Activated B cell treated with CpG ODN at 0.5 μM for 24 hours (primary cell): ENCODE results near the gene APP. TPM values are rescaled to one million over a fixed set of nuclear protein-coding genes. Genes with fewer than 3 reads are reported as not detected.

ENCODE experiments used
- ATAC-seq: fragments of 200-7000 bp; cut with Tn5 transposase; one replicate; pipeline ENCODE4 v1.10.0; 2021; ENCODE audit warnings: low read depth, mild to moderate bottlenecking, moderate library complexity
- CTCF ChIA-PET: fragments of 350-600 bp; sonication (Branson Sonifier 250); formaldehyde crosslinking; loops from one replicate; lab custom pipeline; 2021; ENCODE audit warnings: antibody characterized with exemption; lab: Charles Lee
- POLR2A ChIA-PET: fragments of 350-600 bp; sonication (Branson Sonifier 250); formaldehyde crosslinking; loops from one replicate; lab custom pipeline; 2021; ENCODE audit warnings: antibody characterized with exemption; lab: Charles Lee
- DNase-seq: peaks from one replicate; pipeline ENCODE4 v3.0.0; 2022
- H3K27ac Mint-ChIP-seq: one replicate; pipeline ENCODE4 v1.8.0; 2020; ENCODE audit warnings: mixed read lengths
- H3K27me3 Mint-ChIP-seq: one replicate; pipeline ENCODE4 v1.8.0; 2021; ENCODE audit warnings: mixed read lengths
- H3K36me3 Mint-ChIP-seq: one replicate; pipeline ENCODE4 v1.8.0; 2021; ENCODE audit warnings: low read depth, mixed read lengths
- H3K4me1 Mint-ChIP-seq: one replicate; pipeline ENCODE4 v1.8.0; 2021; ENCODE audit warnings: mixed read lengths
- H3K4me3 Mint-ChIP-seq: one replicate; pipeline ENCODE4 v1.8.0; 2020; ENCODE audit warnings: mild to moderate bottlenecking, mixed read lengths
- H3K9me3 Mint-ChIP-seq: one replicate; pipeline ENCODE4 v1.8.0; 2020; ENCODE audit warnings: mixed read lengths
- intact Hi-C: fragments of 100-400 bp; cut with micrococcal nuclease; formaldehyde crosslinking; loops from one replicate; pipeline ENCODE4 v1.15.1; 2024
- total RNA-seq: library from RNA; stranded (reverse); gene quantifications from 2 replicates; pipeline ENCODE4 v1.2.3, GENCODE V29; 2022
- TF ChIP-seq, protein P1 (sequence below): fragments of 200-600 bp; IDR thresholded peaks from one replicate; pipeline ENCODE4 v1.8.0; 2022; ENCODE audit warnings: antibody characterized with exemption, mild to moderate bottlenecking

APP gene
- total RNA-seq, 1 donor from 2014 or later: 32.1 TPM

DNA sequence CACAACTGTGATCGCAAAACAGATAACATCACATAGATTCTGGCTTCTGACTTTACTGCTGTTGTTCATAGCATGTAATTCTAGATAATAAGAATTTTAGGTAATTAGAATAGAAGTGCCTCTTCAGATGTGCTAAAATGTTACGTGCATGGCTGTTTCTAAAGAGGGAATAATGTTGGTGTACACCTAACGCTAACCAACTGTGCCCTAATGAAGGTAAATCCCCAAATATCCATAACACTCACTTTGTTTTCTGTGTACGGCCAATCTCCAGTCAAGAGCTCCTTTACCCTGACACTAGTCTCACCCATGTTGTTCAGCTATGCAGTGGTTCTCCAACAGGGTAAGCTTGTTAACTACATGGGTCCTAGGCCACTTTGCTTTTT lies 44.4 kb downstream of the APP start:
- Mint-ChIP-seq H3K27me3 (no peaks in the 10 kb centered on the region), H3K27ac (no peak overlapping the region), H3K4me1 (peaks cover 2% of the 10 kb centered on the region), H3K4me3 (no peak overlapping the region), H3K36me3 (peaks cover 7% of the 10 kb centered on the region), H3K9me3 (no peaks in the 10 kb centered on the region)
- no peak for DNase-seq
- ChIA-PET CTCF (no interaction called here), POLR2A (no interaction called here)
- intact Hi-C loops: no loop called here
- no peak for ATAC-seq
- TF ChIP-seq, protein P1, sequence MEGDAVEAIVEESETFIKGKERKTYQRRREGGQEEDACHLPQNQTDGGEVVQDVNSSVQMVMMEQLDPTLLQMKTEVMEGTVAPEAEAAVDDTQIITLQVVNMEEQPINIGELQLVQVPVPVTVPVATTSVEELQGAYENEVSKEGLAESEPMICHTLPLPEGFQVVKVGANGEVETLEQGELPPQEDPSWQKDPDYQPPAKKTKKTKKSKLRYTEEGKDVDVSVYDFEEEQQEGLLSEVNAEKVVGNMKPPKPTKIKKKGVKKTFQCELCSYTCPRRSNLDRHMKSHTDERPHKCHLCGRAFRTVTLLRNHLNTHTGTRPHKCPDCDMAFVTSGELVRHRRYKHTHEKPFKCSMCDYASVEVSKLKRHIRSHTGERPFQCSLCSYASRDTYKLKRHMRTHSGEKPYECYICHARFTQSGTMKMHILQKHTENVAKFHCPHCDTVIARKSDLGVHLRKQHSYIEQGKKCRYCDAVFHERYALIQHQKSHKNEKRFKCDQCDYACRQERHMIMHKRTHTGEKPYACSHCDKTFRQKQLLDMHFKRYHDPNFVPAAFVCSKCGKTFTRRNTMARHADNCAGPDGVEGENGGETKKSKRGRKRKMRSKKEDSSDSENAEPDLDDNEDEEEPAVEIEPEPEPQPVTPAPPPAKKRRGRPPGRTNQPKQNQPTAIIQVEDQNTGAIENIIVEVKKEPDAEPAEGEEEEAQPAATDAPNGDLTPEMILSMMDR: no peak

DNA sequence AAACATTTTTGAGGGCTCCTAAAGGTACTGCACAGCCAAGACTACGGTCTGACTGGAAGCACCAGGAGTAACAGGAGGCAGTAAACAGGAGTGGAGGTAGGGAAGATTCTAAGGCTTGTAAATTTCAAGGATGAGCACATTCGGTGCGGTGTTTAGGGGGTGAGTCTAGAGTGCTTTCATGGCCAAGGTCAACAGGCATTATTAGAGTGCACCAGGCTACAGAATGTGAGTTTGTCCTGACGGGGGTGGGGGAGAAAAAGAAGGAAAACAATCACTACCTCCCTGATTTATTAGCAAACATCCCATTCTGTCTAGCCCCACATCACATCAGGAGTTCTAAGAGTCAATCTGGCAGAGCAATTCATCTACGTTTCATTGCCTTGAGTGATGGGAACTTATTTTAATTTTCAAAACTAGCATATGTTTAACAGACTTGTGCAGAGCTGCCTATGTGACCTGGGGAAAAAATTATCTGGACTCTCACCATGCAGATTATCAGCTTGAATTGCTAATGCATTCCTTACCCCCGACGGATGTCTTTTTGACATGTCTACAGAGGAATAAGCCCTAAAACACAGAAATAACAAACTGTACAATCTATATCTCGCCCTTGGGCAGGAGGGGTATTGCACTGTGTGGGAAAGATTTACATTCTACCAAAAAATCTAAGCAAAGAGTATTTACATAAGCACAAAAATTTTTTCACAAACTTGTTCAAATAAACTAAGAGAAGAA lies 45.0 kb downstream of the APP start:
- Mint-ChIP-seq H3K4me3 (no peak overlapping the region), H3K36me3 (peaks cover 6% of the 10 kb centered on the region), H3K9me3 (no peaks in the 10 kb centered on the region), H3K27ac (no peak overlapping the region), H3K4me1 (peaks cover 2% of the 10 kb centered on the region), H3K27me3 (no peaks in the 10 kb centered on the region)
- TF ChIP-seq, protein P1: no peak
- ChIA-PET CTCF (interaction anchor here (1.1 kb wide), 1 partner anchor 222 kb away, joined by 4 read pairs; no protein-coding TSS in a partner anchor), POLR2A (no interaction called here)
- ATAC-seq: no peak
- intact Hi-C loops: no loop called here
- DNase-seq: no peak

DNA sequence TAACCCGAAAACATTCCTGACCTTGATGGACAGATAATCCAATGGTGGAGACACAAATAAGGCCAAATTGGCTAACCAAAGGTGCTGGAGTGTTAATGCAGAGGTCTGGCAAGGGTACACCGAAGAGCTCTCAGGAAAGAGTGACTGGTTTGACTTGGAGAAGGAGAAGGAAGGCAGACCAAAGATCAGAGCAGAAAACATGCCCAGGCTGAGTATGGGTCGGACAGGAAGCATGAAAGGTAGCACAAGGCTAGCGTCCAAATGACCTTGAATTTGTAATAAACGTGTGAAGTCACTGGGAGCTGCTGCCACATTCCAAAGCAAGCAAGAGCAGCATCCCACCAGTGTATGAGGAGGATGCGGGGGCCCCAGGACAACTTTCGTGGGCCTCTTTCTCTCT lies 45.7 kb downstream of the APP start:
- no peaks in the 10 kb centered on the region for H3K9me3 Mint-ChIP-seq
- no peak for ATAC-seq
- POLR2A ChIA-PET: no interaction called here

DNA sequence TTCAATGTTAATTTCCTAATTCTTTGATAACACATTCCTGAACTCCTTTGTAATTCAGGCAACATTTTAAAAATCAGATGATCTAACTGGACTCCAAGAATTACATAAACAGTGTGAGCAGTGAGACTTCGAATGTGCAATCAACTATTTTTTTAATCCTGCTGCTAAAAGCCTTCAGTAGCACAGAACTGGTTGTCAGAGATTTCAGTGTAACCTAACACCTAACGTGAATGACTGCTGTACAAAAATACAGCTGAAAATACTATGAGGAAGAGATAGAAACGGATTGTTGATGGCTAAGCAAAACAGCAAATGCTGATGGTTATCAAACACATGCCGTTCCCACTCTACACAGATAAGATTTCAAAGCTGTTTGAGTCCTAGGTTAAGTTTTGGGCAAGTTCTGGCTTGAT lies 46.1 kb downstream of the APP start:
- Mint-ChIP-seq H3K36me3 (peaks cover 1% of the 10 kb centered on the region), H3K9me3 (no peaks in the 10 kb centered on the region), H3K27me3 (no peaks in the 10 kb centered on the region), H3K27ac (no peak overlapping the region), H3K4me3 (no peak overlapping the region), H3K4me1 (peaks cover 5% of the 10 kb centered on the region)
- ATAC-seq: no peak
- ChIA-PET CTCF (interaction anchor here (1.1 kb wide), 1 partner anchor 220 kb away, joined by 4 read pairs; no protein-coding TSS in a partner anchor), POLR2A (no interaction called here)
- TF ChIP-seq, protein P1: no peak
- intact Hi-C loops: no loop called here
- no peak for DNase-seq

More for the DNA sequence above, 45.7 kb downstream of the APP start:
- DNase-seq: no peak
- Mint-ChIP-seq H3K36me3 (peaks cover 3% of the 10 kb centered on the region), H3K4me3 (no peak overlapping the region), H3K4me1 (peaks cover 2% of the 10 kb centered on the region), H3K27me3 (no peaks in the 10 kb centered on the region), H3K27ac (no peak overlapping the region)
- intact Hi-C loops: no loop called here
- CTCF ChIA-PET: interaction anchor here (1.1 kb wide), 1 partner anchor 221 kb away, joined by 4 read pairs; no protein-coding TSS in a partner anchor
- TF ChIP-seq, protein P1: no peak

DNA sequence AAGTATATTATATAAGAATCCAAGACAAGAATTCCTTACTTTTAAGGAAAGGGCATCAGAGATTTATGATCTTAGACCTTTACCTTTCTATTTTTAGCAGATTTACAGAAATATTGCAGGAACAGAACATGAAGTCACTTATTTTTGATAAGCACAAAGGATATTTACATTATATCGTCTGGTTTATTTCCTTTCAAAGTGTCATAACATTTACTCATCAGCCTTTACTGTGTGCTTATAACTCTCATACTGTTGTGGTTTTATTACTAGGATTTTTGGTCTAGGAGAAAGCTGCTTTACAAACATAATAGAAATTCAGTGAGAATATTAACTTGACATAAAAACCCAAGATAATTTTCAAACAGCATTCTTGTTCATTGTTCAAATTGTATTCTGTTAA lies 47.6 kb downstream of the APP start:
- ChIA-PET POLR2A (no interaction called here), CTCF (interaction anchor here (0.6 kb wide), 1 partner anchor 237 kb away, joined by 6 read pairs; no protein-coding TSS in a partner anchor)

More for the DNA sequence above, 47.6 kb downstream of the APP start:
- Mint-ChIP-seq H3K36me3 (no peaks in the 10 kb centered on the region), H3K27me3 (no peaks in the 10 kb centered on the region), H3K4me1 (peaks cover 17% of the 10 kb centered on the region), H3K9me3 (no peaks in the 10 kb centered on the region), H3K4me3 (no peak overlapping the region), H3K27ac (no peak overlapping the region)
- no peak for ATAC-seq
- TF ChIP-seq, protein P1: no peak
- intact Hi-C loops: no loop called here
- DNase-seq: no peak
